HG02885 (cell line): ENCODE results near the gene EIF4E2.

ENCODE experiments used
- ATAC-seq: cut with Tn5 transposase; IDR thresholded peaks from one replicate; pipeline ENCODE4 v1.9.1; 2021; ENCODE audit warnings: mild to moderate bottlenecking; ENCODE audit not compliant: unreplicated experiment, poor library complexity

EIF4E2 gene

GRCh38 chr2:232588680-232589585 is 38.4 kb downstream of the EIF4E2 start:
- no peak for ATAC-seq

GRCh38 chr2:232592772-232593395 is 42.4 kb downstream of the EIF4E2 start:
- no peak for ATAC-seq

- ATAC-seq: no peak
Measured at GRCh38 chr2:232593982-232594381, 43.5 kb downstream of the EIF4E2 start.

GRCh38 chr2:232597362-232598079 is 47.0 kb downstream of the EIF4E2 start:
- no peak for ATAC-seq

GRCh38 chr2:232598293-232598692 is 47.8 kb downstream of the EIF4E2 start:
- ATAC-seq: no peak

- ATAC-seq: no peak
Measured at GRCh38 chr2:232600053-232600773, 49.7 kb downstream of the EIF4E2 start.

GRCh38 chr2:232603283-232603682 is 52.8 kb downstream of the EIF4E2 start:
- no peak for ATAC-seq

- no peak for ATAC-seq
Measured at GRCh38 chr2:232604535-232604934, 54.0 kb downstream of the EIF4E2 start.

GRCh38 chr2:232607011-232607410 is 56.5 kb downstream of the EIF4E2 start:
- no peak for ATAC-seq

- ATAC-seq: no peak
Measured at GRCh38 chr2:232609607-232610006, 59.1 kb downstream of the EIF4E2 start.

- ATAC-seq: no peak
Measured at GRCh38 chr2:232610081-232610480, 59.6 kb downstream of the EIF4E2 start.

- ATAC-seq: no peak
Measured at GRCh38 chr2:232611061-232611460, 60.6 kb downstream of the EIF4E2 start.

- ATAC-seq: no peak
Measured at GRCh38 chr2:232611559-232612218, 61.2 kb downstream of the EIF4E2 start.

GRCh38 chr2:232613538-232614134 is 63.1 kb downstream of the EIF4E2 start:
- no peak for ATAC-seq

- no peak for ATAC-seq
Measured at GRCh38 chr2:232615339-232615738, 64.8 kb downstream of the EIF4E2 start.
